Uterus (tissue), 4 donors: ENCODE results near the gene PKMYT1. TPM values are rescaled to one million over a fixed set of nuclear protein-coding genes. Genes with fewer than 3 reads are reported as not detected.

Experiments
- DNase-seq, 2 donors: peaks; one replicate each; pipeline ENCODE4 v3.0.0-alpha.2; 2019 to 2020
- H3K27ac ChIP-seq, 2 donors: fragments of 200-600 bp; sonication (generic); 1 replicate in 1 of 2; 2 replicates in 1 of 2; pipeline ENCODE4 v1.5.1; 2016 to 2018
- H3K27me3 ChIP-seq, 2 donors: fragments of 200-600 bp; sonication (generic); one replicate each; pipeline ENCODE4 v1.5.1; 2018 to 2019; ENCODE audit warnings: control low read depth in 1 of 2
- H3K36me3 ChIP-seq, 2 donors: fragments of 200-600 bp; sonication (generic); one replicate each; pipeline ENCODE4 v1.5.1; 2019; ENCODE audit warnings: control low read depth in 1 of 2
- H3K4me1 ChIP-seq, 2 donors: fragments of 200-600 bp; sonication (generic); one replicate each; pipeline ENCODE4 v1.5.1; 2018 to 2019; ENCODE audit warnings: control low read depth in 1 of 2
- H3K4me3 ChIP-seq, 2 donors: fragments of 200-600 bp; sonication (generic); 1 replicate in 1 of 2; 2 replicates in 1 of 2; pipeline ENCODE4 v1.5.1; 2018 to 2019; ENCODE audit warnings: mild to moderate bottlenecking in 1 of 2
- H3K9me3 ChIP-seq, 2 donors: fragments of 200-600 bp; sonication (generic); one replicate each; pipeline ENCODE4 v1.5.1; 2019; ENCODE audit warnings: control low read depth in 1 of 2
- POLR2A ChIP-seq, 2 donors: fragments of 450-650 bp; IDR thresholded peaks; one replicate each; pipeline ENCODE4 v1.6.1; 2016; ENCODE audit warnings: antibody characterized with exemption in 2 of 2, mild to moderate bottlenecking in 1 of 2, moderate library complexity in 1 of 2
- intact Hi-C: fragments of 100-400 bp; cut with DNase I; formaldehyde crosslinking; loops from one replicate; pipeline ENCODE4 v1.15.1; 2023; ENCODE audit warnings: low total_unique reads
- total RNA-seq, 4 donors: library from RNA; depleted of rRNA in 3 of 4; stranded (reverse); fragments of >200 nt in 3 of 4; gene quantifications; one replicate each; pipeline versions ENCODE4 v1.1.0 to v1.2.4, GENCODE V29; 2014 to 2023
- TF ChIP-seq, protein P1 (sequence below), 4 experiments: fragments of 200-600 bp in 2 of 4; fragments of 450-650 bp in 2 of 4; sonication (generic) in 2 of 4; IDR thresholded peaks; one replicate each; pipeline ENCODE4 v1.5.1; 2016 to 2019; ENCODE audit warnings: antibody characterized with exemption in 4 of 4, mild to moderate bottlenecking in 2 of 4, moderate library complexity in 1 of 4
- donor health status: DM: yes; HTN: yes; CAD: no.

The PKMYT1 gene
- total RNA-seq, 4 donors from 2014 or later: 6.1 TPM; not detected in 3

DNA sequence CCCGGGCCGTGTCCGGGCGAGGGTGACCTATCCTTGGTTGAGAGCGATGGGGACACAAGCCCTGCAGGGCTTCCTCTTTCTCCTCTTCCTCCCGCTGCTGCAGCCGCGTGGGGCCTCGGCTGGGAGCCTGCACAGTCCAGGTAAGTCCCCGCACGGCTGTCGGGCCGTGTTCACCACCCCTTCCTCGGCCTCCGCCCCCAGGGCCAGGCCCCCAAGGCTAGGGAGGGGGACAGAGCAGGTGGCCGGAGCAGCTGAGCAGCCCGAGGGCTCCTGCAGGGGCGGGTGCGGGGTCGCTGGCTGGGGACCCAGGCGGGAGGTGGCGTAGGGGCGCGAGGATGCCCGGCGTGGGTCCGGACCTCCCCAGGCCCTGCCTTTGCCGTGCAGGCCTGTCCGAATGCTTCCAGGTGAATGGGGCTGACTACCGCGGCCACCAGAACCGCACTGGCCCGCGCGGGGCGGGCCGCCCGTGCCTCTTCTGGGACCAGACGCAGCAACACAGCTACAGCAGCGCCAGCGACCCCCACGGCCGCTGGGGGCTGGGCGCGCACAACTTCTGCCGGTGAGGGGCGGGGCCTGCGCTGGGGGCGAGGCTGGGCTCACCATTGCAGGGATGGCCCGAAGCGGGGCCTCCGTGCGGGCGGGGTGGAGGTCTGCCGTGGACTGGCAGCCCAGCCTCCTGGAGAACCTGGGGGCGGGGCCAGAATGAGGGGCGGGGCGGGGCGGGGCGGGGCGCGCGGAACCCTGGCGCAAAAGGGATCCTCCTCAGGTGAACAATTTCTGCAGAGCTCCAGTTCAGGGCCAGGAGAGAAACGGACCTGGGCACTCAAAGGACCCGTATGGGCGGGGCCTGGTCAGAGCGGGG, 15.5 kb downstream of the PKMYT1 start:
- no peaks in the 10 kb centered on the region for H3K36me3 ChIP-seq
- TF ChIP-seq POLR2A (IDR thresholded peaks at IDR 0.05): no peak
- TF ChIP-seq, protein P1, sequence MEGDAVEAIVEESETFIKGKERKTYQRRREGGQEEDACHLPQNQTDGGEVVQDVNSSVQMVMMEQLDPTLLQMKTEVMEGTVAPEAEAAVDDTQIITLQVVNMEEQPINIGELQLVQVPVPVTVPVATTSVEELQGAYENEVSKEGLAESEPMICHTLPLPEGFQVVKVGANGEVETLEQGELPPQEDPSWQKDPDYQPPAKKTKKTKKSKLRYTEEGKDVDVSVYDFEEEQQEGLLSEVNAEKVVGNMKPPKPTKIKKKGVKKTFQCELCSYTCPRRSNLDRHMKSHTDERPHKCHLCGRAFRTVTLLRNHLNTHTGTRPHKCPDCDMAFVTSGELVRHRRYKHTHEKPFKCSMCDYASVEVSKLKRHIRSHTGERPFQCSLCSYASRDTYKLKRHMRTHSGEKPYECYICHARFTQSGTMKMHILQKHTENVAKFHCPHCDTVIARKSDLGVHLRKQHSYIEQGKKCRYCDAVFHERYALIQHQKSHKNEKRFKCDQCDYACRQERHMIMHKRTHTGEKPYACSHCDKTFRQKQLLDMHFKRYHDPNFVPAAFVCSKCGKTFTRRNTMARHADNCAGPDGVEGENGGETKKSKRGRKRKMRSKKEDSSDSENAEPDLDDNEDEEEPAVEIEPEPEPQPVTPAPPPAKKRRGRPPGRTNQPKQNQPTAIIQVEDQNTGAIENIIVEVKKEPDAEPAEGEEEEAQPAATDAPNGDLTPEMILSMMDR (IDR thresholded peaks at IDR 0.05): no peak
- DNase-seq: no peak
- no peak overlapping the region for H3K27ac ChIP-seq
- H3K9me3 ChIP-seq: no peaks in the 10 kb centered on the region
- H3K27me3 ChIP-seq: peaks cover 22 to 36% of the 10 kb centered on the region in 2 donors
- no peak overlapping the region for H3K4me3 ChIP-seq
- intact Hi-C loops: no loop called here
- H3K4me1 ChIP-seq: peaks cover 0 to 36% of the 10 kb centered on the region in 2 donors

DNA sequence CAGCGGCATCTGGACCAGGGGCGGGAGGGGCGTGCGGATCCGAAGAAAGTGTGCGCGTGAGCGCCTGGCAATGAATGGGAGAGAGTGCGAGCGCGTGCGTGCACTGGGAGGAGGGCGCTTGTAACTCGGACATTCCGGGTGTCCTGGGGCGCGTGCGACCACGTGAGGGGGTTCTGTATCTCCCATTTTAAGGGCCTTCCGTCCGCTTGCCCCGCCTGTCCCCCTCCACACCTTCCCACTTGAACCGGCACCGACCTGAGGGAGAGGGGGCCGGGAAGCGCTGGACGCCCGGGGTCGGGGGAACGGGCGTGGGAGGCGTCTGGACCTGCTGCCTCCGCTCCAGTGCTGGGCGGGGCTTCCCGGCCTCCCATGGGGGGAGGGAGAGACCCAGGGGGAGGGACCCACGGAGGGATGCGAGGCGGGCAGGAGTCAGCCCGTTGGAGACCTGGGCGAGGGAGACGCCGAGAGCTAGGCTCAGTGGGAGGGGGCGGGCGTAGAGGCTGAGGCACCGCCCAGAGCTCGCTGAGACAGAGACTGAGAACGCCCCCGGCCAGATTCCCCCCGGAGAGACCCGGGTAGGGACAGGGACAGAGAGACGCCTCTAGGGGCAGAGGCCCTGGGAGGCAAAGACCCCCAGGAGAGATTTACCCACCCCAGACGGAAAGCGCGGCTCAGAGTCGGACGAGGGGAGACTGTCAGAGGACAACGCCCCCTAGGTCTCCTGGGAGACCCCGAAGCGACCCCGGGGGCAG, 16.3 kb downstream of the PKMYT1 start, which contains the start of gene KREMEN2:
KREMEN2 (plus strand) TSS at position 553 of the 752 bp plus-strand sequence. CDS start 246 bp downstream, outside the sequence.
- DNase-seq: no peak

DNA sequence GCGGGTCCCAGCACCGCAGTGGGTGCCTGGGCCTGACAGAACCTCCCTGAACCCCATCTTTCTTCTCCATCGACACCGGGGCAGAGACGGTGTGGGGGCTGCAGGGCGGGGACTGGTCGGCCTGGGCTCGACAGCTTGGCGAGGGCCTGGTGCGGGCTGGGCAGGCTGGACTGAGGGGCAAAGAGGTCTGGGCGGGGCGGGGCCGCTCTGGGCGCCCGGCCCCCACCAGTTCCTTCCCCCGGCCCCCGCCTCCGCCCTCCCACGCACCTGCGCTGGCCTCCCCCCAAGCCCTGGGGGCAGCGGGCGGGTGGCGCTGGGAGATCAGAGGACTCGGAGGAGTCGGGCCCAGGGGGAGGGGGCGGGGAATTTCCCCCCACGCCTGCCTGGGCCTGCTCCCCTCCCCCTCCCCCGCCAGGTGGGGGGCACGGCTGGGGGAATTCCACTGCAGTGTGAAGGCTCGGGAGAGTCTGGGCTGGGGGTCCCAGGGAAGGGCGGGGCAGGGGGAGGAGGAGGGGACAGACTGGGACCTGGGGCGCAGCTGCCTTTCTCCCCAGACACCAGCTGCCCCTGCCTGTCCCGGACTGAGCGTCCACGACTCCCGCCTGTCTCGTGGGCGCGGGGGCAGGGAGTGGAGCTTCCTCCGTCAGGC, 17.0 kb downstream of the PKMYT1 start:
- H3K9me3 ChIP-seq: no peaks in the 10 kb centered on the region
- H3K36me3 ChIP-seq: no peaks in the 10 kb centered on the region
- peak overlapping the region in 1 of 2 donors; percentile 13 for H3K4me3 ChIP-seq
- peaks cover 0 to 24% of the 10 kb centered on the region in 2 donors for H3K4me1 ChIP-seq
- H3K27me3 ChIP-seq: peaks cover 19 to 36% of the 10 kb centered on the region in 2 donors
- no peak overlapping the region for H3K27ac ChIP-seq
- intact Hi-C loops: no loop called here
- no peak for DNase-seq
- TF ChIP-seq, protein P1 (IDR thresholded peaks at IDR 0.05): no peak
- TF ChIP-seq POLR2A (IDR thresholded peaks at IDR 0.05): no peak

More for the DNA sequence above, 16.3 kb downstream of the PKMYT1 start, which contains the start of gene KREMEN2:
- peak within 1 kb of the TSS in 1 of 2 donors; percentile 13 for H3K4me3 ChIP-seq
- H3K27me3 ChIP-seq: peaks cover 19 to 36% of the 10 kb centered on the region in 2 donors
- peaks cover 0 to 31% of the 10 kb centered on the region in 2 donors for H3K4me1 ChIP-seq
- intact Hi-C loops: no loop called here
- H3K27ac ChIP-seq: no peak within 1 kb of the TSS
- H3K36me3 ChIP-seq: no peaks in the 10 kb centered on the region
- H3K9me3 ChIP-seq: no peaks in the 10 kb centered on the region
- TF ChIP-seq, protein P1 (IDR thresholded peaks at IDR 0.05): no peak
- TF ChIP-seq POLR2A (IDR thresholded peaks at IDR 0.05): no peak

DNA sequence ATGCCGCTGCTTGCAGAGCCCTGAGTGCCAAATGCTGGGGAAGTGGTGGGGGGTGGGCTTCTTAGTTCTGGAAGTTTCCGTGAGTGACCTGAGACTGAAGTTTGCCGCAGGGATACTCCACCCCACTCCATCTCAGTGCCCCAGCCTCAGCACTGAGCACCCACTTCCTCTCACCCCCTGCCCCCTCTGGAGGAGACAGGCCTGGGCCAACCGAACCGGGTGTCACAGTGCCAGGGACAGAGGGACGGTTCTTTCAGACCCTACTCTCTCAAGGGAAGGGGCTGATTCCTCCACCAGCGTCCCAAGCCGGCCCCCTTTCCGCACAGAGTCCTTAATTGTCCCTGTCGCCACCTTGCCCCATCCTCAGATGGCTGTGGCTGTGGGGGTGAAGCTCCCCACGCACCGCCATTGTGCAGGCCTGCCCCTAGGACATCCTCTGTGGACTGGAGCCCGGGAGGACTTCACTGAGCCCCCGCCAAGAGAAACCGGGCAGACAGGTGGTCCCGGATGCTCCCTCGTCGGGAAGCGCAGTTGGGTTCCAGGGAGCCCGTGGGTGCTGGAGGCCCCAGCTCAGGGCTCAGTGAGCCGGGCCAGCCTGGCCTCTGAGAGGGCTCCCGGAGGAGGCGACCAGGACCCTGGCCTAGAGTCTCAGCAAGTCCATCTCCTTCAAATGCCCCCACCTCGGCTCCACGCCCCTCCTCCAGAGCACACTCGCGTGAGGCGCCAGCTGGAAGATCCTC, 17.7 kb downstream of the PKMYT1 start:
- H3K4me1 ChIP-seq: peaks cover 0 to 23% of the 10 kb centered on the region in 2 donors
- H3K27ac ChIP-seq: no peak overlapping the region
- H3K27me3 ChIP-seq: peaks cover 19 to 36% of the 10 kb centered on the region in 2 donors
- no peaks in the 10 kb centered on the region for H3K36me3 ChIP-seq
- intact Hi-C loops: no loop called here
- no peak for DNase-seq
- H3K4me3 ChIP-seq: no peak overlapping the region
- no peak for TF ChIP-seq POLR2A (IDR thresholded peaks at IDR 0.05)
- TF ChIP-seq, protein P1 (IDR thresholded peaks at IDR 0.05): no peak
- no peaks in the 10 kb centered on the region for H3K9me3 ChIP-seq
